NCI-H1092 (cell line): ENCODE results near the gene MFN2.

ENCODE experiments used
- DNase-seq: peaks from one replicate; lab custom pipeline; 2025; lab: John Stamatoyannopoulos, UW

MFN2 gene

DNA sequence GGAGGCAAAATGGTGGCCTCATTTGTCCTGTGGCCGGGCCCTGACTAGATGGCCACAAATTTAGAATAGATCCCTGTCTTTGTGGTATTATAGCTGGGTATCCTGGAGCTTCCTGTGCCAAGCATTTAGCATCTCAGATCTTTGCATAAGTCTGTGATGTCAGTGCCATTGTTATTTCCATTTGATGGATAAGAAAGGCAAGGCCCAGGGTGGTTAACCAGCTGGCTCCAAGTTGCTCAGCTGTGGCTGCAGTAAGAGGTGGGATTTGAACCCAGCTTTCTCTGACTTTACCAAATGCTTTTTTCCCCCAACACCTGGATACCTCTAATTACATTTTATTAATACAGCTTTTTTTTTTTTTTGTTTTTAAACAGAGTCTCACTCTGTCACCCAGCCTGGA is 71.1 kb downstream of the MFN2 start:
- no peak for DNase-seq

DNA sequence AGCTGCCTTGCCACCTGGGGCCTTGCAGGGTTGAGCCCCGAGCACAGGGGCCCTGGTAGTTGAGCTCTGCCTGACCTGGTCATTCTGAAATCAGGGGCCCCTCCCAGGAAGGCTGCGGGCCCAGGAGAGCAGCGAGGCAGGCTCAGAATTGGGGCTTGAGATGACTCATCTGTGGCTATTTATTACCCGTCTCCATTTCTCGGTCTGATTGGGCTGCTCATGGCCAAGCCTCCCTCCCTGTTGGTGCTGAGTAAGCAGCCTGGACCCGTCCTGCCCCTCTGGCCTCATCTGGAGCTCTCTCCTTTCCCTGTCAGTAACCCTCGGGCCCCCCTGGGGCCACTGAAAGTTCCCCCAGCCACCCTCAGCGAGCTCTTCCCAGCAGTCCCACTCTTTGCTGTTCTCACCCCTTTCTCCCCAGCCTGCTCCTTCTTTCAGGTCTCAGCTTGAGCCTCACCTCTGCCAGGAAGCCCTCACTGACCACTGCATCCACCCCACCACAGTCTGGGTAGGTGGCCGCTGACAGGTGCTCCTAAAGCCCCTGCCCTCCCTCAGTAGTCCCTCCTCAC is 71.8 kb downstream of the MFN2 start:
- DNase-seq = no peak

DNA sequence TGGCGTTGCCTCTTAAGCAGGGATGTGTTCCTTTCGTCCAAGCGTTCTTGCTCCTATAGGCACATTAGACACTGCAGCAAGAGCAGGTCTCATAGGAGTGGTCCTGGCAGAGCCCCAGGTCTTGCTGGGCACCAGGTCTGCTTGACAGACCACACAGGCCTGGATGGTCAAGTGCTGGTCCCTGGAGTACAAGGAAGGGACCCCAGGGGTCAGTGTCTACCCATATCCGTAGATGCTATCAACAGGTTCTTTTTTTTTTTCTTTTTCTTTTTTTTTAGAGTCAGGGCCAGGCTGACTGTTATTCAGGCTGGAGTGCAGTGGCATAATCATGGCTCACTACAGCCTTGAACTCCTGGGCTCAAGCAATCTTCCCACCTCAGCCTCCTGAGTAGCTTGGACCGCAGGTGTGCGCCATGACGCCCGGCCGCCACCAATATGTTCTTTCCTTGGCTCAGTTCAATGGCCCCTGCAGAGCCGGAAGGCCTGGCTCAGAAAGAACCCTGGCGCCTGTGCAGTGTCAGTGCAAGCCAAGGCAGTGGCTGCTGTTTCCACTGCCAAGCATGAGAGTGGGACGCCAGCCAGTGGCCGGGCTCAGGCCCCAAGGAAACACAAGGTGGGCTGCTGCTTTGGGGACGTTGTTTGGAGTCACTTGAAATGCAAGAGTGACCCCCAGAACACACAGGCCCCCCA is 72.9 kb downstream of the MFN2 start:
- DNase-seq = peak; percentile 53

DNA sequence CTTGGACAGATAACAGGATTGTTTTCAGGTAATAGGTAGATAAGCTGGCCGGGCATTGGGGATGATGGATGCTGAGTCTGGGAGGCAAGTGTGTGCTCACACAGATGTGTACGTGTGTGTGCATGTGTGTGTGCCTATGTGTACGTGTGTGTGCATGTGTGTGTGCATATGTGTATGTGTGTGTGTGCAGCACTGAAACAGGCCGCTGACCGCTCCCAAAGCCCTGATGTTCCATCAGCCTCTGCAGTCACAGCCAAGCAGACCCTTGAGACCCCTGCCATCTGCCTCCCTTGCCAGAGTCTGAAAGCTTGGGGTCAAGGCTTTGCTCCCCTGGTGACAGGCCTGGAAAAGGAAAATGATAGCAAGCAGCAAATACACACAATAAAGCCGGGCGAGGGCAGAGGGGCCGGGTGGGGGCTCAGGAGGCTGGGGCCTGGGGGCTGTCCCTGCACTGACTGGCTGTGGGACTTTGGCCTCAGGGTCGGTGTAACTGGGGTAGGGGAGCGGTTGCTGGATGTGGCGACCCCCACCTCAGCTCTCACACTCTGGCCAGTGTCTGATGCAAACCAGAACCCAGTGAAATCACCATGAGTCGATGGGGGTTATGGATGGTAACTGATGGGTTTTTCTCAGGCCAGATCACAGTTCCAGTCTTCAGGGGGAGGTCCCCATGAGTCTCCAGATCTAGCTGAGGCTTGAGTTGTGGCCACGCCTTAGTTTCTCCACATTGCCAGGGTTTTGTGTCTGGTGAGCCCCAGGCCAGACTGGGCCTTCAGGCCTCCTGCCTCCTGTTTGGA is 73.7 kb downstream of the MFN2 start:
- no peak for DNase-seq

DNA sequence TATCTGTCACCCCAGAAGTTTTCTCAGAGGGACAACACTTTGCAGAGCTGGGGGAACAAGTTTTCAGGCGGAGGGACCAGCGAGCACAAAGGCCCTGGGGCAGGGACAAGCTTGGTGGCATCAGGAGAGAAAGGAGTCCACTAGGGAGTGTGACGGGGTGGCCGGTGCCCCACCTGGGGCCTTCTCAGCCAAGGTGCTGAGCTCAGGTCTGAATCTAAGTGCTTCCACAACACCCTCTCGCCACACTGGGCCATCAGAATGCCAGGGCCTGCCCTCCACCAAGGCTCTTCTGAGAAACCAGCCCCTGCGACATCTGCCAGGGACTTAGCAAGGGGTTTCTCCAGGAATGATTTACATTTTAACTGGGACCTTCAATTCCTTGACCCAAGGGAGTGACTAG is 75.0 kb downstream of the MFN2 start:
- DNase-seq = no peak

DNA sequence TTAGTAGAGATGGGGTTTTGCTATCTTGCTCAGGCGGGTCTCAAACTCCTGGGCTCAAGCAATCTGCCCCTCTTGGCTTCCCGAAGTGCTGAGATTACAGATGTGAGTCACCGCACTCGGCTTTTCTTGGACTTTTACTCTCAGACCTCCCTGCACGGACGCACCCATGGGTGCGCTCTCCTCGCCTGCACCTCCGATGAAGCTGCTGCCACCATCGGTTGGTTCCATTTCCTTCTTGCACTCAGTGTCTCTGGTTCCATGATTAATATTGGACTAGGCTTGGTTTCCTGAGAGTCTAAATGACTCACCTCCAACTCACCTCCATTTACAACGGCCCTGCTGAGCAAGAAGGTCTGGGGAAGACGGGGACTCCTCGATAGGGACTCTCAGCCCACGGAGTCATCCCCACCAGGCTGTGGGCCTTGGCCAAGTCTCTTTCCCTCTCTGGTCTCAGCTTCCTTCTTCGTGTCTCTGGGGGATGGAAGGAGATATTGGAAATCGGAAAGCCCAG is 76.1 kb downstream of the MFN2 start:
- no peak for DNase-seq

DNA sequence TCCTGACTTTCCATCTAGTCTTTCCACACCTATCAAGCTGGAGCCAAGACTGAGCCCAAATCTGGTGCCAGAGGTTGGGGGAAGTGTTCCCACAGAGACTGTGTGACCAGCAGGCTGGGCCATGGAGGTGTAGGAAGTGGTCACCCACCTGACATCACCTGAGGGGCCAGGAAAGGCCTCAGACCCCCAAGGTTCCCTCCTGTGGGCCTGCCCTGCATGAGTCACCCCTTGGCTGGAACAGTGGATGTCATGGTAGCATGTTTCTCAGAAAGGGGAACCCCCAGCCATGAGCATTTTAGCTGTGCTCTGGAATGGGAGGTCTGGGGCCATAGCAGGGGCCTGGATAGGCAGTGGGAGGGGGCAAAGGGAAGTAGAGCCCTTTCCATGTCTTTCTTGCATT is 77.1 kb downstream of the MFN2 start:
- no peak for DNase-seq

DNA sequence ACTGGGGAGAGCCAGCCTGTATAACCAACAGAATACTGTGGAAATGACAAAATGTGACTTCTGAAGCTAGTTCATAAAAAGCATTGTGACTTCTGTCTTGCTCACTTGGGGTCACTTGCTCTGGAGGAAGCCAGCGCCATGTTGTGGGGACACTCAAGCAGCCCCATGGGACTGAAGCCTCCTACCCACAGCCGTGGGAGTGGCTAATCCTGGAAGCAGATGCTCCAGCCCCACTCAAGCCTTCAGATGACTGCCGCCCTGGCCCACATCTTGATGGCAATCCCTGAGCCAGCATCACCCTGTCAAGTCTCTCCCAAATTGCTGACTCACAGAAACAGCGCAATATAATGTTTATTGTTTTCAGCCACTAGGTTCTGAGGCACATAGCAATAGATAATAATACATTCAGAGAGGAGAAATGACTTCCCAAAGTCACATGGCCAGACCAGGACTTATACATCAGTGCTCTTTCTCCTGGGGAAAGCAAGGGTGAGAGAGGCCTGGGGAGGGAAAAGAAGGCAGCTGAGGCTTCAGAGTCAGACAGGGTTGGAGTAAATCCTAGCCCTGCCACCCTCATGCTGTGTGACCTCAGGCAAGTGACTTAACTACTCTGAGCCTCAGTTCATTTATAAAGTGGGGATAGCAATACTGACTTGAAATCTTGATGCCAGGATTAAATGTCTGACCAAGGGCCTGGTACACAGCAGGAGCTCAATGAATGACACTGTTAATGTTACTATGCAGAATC is 77.9 kb downstream of the MFN2 start:
- DNase-seq = no peak

DNA sequence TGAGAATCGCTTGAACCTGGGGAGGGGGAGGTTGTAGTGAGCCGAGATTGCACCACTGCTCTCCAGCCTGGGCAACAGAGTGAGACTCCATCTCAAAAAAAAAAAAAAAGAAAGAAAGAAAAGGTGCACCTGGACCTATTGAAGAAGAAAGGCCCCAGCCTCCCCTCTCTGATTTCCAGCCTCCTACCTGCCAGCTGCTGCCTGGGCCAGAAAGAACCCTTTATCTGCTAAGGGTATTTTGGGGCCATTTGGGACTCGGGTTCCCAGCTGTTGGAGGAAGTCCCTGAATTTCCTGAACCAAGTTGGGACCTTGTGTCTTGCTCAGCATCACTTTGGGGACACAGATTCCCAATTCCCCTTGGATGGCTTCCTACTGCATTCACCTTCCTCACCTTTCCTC is 79.0 kb downstream of the MFN2 start:
- DNase-seq = no peak

DNA sequence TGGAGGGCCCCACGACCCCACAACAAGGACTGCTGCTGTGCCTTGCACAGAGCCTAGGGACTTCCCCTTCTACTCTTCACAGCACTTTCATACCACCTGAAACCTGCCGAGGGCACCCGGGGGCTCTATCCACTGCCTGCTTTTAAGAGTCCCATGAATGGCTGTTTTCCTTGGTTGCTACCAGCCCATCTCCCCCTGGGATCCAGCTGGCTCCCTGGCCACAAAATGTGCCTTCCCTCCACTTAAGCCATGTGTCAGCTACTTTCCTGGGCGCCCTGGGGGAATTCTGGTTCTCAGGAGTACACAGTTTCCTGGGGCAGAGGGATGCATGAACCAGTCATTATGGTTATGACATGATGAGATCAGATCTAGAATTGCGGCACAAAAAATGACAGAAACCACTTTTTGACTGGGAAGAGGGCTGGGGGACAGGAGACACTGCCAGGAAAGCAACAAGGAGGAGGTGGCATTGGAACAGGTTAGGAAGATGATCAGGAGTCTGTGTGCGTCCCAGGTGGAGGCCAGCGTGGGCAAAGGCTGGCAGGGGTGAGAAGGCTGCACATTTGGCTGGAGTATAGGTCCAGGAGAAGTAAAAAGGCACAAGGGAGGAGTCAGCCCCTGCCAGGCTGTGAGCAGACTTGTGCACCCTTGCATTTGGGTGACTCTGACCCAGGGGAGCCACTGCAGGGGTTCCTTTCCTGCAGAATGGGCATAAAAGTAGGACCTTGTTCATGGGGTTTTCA is 79.6 kb downstream of the MFN2 start:
- DNase-seq = no peak

DNA sequence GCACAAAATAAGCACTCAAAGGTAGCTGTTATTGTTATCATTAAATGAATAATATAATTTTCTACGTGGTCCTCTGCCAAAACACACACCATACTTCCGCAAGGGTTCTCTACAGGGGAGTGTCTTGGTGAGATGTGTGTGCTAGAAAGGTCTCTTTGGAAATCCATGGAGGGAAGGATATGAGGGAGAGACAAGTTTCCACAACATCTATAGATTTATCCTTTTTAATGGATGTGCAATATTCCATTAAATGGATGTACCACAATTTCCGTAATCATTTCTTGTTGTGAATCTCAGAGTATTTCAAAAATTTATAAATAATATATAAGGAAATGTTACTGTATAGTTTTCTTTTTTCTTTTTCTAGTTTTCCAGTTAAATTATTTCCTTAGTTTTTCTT is 80.3 kb downstream of the MFN2 start:
- DNase-seq = no peak
